DOHH2 (cell line): ENCODE data around the gene ACAA1.

Source experiments
- EZH2phosphoT487 ChIP-seq: fragments of 200-600 bp; sonication (generic); IDR thresholded peaks from 2 replicates; pipeline ENCODE4 v1.6.1; 2017; ENCODE audit warnings: borderline replicate concordance, mild to moderate bottlenecking, antibody characterized with exemption, low read length, moderate library complexity, mixed read lengths
- TF ChIP-seq, protein P1 (sequence below): fragments of 200-600 bp; sonication (generic); IDR thresholded peaks from one replicate; pipeline ENCODE4 v1.5.1; 2014; ENCODE audit warnings: antibody characterized with exemption, mild to moderate bottlenecking, low read depth, low read length; ENCODE audit not compliant: poor library complexity, severe bottlenecking

DNA sequence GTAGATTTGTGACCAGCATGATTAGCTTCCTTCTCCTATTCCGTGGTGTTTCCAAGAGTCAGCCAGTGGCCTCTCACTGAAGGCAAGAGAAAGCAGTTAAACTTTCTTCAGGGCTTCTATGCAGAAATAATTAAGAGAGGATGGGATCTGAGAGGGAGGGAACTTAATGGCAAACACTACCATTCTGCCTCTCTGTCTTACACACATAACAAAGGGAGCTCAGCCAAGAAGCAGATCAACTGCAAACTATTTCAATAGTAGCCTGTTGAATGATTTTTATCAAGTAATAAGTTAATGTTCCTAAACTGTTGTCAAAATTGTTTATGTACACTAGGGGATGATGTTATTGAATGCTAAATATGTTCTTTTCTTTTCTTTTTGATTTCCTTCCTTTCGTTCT, 40.3 kb upstream of the ACAA1 start:
- TF ChIP-seq, protein P1, sequence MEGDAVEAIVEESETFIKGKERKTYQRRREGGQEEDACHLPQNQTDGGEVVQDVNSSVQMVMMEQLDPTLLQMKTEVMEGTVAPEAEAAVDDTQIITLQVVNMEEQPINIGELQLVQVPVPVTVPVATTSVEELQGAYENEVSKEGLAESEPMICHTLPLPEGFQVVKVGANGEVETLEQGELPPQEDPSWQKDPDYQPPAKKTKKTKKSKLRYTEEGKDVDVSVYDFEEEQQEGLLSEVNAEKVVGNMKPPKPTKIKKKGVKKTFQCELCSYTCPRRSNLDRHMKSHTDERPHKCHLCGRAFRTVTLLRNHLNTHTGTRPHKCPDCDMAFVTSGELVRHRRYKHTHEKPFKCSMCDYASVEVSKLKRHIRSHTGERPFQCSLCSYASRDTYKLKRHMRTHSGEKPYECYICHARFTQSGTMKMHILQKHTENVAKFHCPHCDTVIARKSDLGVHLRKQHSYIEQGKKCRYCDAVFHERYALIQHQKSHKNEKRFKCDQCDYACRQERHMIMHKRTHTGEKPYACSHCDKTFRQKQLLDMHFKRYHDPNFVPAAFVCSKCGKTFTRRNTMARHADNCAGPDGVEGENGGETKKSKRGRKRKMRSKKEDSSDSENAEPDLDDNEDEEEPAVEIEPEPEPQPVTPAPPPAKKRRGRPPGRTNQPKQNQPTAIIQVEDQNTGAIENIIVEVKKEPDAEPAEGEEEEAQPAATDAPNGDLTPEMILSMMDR, result no peak
- TF ChIP-seq EZH2phosphoT487, result no peak
